Frontal cortex (tissue), 4 donors: ENCODE results near the gene GRIA3. TPM values are rescaled to one million over a fixed set of nuclear protein-coding genes. Genes with fewer than 3 reads are reported as not detected.
"Not testable (repeated sequence)": the region's sequence is repeated elsewhere in the genome, so short reads cannot be mapped to it uniquely, and the experiment has no call there.

ENCODE experiments used
- DNase-seq, 2 donors: peaks; one replicate each; pipeline ENCODE4 v3.0.0; 2012; ENCODE audit warnings: low spot score in 2 of 2
- FAIRE-seq: peaks from 2 replicates; lab custom pipeline; 2012; peaks lifted over from hg19 to GRCh38; lab: Jason Lieb, UNC
- total RNA-seq: library from RNA; depleted of rRNA; stranded (reverse); fragments of >200 nt; gene quantifications from one replicate; pipeline ENCODE4 v1.2.3, GENCODE V29; 2014
- donor health status: control.
- donor health status: control.
- donor health status: control.

The GRIA3 gene
- total RNA-seq, 1 donor from 2014 or later, result 58.7 TPM

GRCh38 chrX:123493857-123494256 lies 309.8 kb downstream of the GRIA3 start:
- FAIRE-seq (no peak), DNase-seq (no peak)

- no peak for DNase-seq
- FAIRE-seq, result no peak
Observed at GRCh38 chrX:123499787-123500186, 315.7 kb downstream of the GRIA3 start.

- no peak for DNase-seq
- no peak for FAIRE-seq
Observed at GRCh38 chrX:123504047-123504446, 320.0 kb downstream of the GRIA3 start.

GRCh38 chrX:123504630-123505270 lies 320.7 kb downstream of the GRIA3 start:
- FAIRE-seq (no peak), DNase-seq (no peak)

GRCh38 chrX:123513585-123514278 lies 329.7 kb downstream of the GRIA3 start:
- FAIRE-seq (no peak), DNase-seq (no peak)

GRCh38 chrX:123514279-123514640 lies 330.2 kb downstream of the GRIA3 start:
- FAIRE-seq, DNase-seq: not testable (repeated sequence)

GRCh38 chrX:123518791-123519190 lies 334.7 kb downstream of the GRIA3 start:
- DNase-seq (no peak), FAIRE-seq (no peak)

DNA sequence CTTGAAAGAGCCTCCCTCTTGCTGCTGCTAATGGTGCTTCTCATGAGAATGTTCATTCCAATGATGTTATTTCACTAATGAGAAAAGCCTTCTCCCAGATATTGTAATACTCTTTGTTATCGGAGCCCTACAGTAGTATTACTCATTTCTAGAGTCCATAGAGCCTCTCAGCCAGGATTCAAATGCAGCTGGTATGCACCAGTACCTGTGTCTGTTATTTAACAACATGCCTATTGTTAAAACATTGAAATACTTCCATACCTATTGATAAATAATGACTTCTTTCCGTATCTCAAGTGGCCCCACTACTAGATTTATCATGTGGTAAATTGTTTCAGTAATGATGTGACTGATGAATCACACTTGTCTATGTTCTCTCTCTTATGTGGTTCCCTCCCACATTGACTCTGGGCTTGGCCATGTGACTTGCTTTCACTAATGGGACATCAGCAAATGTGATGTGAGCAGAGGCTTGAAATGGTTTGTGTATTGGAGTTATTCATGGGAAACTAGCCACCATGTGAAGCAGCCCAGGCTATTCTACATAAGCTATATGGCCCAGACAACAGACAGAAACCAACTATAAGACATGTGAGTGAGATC lies 341.1 kb downstream of the GRIA3 start:
- FAIRE-seq, result no peak
- DNase-seq, result no peak

- FAIRE-seq, DNase-seq: not testable (repeated sequence)
Observed at GRCh38 chrX:123530726-123531125, 346.6 kb downstream of the GRIA3 start.
